Endothelial cell of umbilical vein (primary cell): ENCODE measurements around the gene REPS2.

Experiments used
- CTCF ChIP-seq, 2 donors: IDR thresholded peaks; 1 replicate in 1 of 2; 2 replicates in 1 of 2; pipeline ENCODE4 v1.5.1; 2011; ENCODE audit warnings: low read length in 2 of 2, mild to moderate bottlenecking in 2 of 2, moderate library complexity in 2 of 2, control low read depth in 1 of 2, inconsistent platforms in 1 of 2, low read depth in 1 of 2; ENCODE audit not compliant: insufficient read depth in 1 of 2; ENCODE audit errors: extremely low read depth in 1 of 2
- EZH2 ChIP-seq: IDR thresholded peaks from 2 replicates; pipeline ENCODE4 v1.6.1; 2012; ENCODE audit warnings: borderline replicate concordance, low read depth, mild to moderate bottlenecking, moderate library complexity, low read length, inconsistent platforms; ENCODE audit not compliant: severe bottlenecking
- FOS ChIP-seq: IDR thresholded peaks from 2 replicates; pipeline ENCODE4 v1.6.1; 2011; ENCODE audit warnings: mild to moderate bottlenecking, low read length, moderate library complexity, borderline replicate concordance; ENCODE audit not compliant: insufficient read depth
- GATA2 ChIP-seq: IDR thresholded peaks from 2 replicates; pipeline ENCODE4 v1.7.0; 2011; ENCODE audit warnings: low read depth, mild to moderate bottlenecking, moderate library complexity, mixed read lengths, low read length; ENCODE audit not compliant: insufficient read length, insufficient read depth
- JUN ChIP-seq: IDR thresholded peaks from 2 replicates; pipeline ENCODE4 v1.6.1; 2011; ENCODE audit warnings: borderline replicate concordance, low read depth; ENCODE audit not compliant: insufficient read length, insufficient read depth
- POLR2A ChIP-seq: IDR thresholded peaks from 2 replicates; pipeline ENCODE4 v1.6.1; 2012; ENCODE audit warnings: low read depth, mild to moderate bottlenecking, control low read depth, low read length
- POLR2AphosphoS5 ChIP-seq: IDR thresholded peaks from 2 replicates; pipeline ENCODE4 v1.6.1; 2012; ENCODE audit warnings: low read depth, mild to moderate bottlenecking, control low read depth, low read length, moderate library complexity; ENCODE audit not compliant: insufficient read depth

- TF ChIP-seq CTCF (IDR thresholded peaks at IDR 0.05; ENCODE audit: extremely low read depth in 1 of 2, insufficient read depth in 1 of 2, low read depth in 1 of 2, low read length in 2 of 2) (no peak), POLR2A (no peak), EZH2 (no peak), JUN (no peak), POLR2AphosphoS5 (no peak), GATA2 (no peak), FOS (no peak)
Observed at GRCh38 chrX:16946361-16946964, at the start of gene REPS2.
